ENCODE data around the gene MACROH2A2.
"Not testable (repeated sequence)": the region's sequence is repeated elsewhere in the genome, so short reads cannot be mapped to it uniquely, and the experiment has no call there.

Gene MACROH2A2

GRCh38 chr10:70101068-70101562 lies 48.5 kb downstream of the MACROH2A2 start:
- not testable (repeated sequence) for DNase-seq (ENCODE audit: low spot score)

- no peak for DNase-seq (ENCODE audit: low spot score)
Observed at GRCh38 chr10:70101668-70102067, 49.0 kb downstream of the MACROH2A2 start.

- no peak for DNase-seq (ENCODE audit: low spot score)
Observed at GRCh38 chr10:70106958-70107791, 54.5 kb downstream of the MACROH2A2 start.

- no peak for DNase-seq (ENCODE audit: low spot score)
Observed at GRCh38 chr10:70109064-70109729, 56.6 kb downstream of the MACROH2A2 start.

DNA sequence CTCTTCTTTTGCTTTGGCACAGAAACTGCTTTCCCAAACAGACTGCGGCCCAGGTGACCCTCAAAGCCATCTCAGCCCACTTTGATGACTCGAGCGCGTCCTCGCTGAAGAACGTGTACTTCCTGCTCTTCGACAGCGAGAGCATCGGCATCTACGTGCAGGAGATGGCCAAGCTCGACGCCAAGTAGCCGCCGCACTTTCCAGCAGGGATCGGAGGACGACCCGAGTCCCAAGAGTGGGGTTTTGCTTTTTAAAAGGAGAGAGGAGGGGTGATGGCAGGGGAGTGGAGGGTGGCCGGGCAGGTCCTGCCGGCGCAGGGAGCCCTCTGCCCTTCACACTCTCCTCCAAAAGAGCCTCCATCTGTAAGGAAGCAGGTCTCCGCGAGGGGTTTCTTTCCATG lies 58.9 kb downstream of the MACROH2A2 start:
- no peak for DNase-seq (ENCODE audit: low spot score)

DNA sequence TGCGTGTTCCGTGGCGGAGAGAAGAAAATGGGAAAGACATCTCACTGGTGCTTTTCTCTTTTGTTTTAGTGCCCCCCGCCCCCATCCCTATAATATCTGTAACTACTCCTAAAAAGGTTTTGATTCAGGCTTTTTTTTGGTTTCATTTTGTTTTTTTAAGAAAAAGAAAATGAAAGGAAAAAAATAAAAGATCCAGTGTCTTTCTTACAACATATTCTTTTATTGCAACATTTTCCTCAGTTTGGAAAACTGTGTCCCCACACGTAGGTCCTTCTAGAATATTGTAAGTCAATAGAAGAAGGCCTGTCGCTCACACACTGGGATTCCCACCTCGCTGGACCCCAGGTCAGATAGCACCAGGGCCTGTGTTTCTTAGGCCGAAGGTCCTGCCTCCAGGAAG lies 59.4 kb downstream of the MACROH2A2 start:
- DNase-seq (ENCODE audit: low spot score): no peak

DNA sequence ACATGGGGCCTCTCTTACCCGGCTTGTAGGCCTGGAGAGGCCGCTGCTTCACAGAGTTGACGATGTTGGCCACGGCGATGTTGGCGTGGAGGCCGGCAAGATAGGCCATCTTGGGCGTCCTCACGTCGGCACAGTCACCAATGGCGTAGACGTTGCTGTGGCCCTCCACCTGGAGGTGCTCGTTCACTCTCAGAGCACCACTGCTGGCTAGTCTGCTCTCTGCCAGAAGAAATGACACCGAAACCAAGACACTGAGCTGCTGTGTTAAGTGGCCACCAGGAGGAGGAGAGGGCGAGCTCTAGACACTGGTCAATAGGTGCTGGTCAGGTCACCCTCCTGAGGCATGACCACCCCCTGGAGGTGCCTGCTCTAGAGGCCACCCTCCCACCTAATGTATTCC lies 62.3 kb downstream of the MACROH2A2 start:
- no peak for DNase-seq (ENCODE audit: low spot score)

DNA sequence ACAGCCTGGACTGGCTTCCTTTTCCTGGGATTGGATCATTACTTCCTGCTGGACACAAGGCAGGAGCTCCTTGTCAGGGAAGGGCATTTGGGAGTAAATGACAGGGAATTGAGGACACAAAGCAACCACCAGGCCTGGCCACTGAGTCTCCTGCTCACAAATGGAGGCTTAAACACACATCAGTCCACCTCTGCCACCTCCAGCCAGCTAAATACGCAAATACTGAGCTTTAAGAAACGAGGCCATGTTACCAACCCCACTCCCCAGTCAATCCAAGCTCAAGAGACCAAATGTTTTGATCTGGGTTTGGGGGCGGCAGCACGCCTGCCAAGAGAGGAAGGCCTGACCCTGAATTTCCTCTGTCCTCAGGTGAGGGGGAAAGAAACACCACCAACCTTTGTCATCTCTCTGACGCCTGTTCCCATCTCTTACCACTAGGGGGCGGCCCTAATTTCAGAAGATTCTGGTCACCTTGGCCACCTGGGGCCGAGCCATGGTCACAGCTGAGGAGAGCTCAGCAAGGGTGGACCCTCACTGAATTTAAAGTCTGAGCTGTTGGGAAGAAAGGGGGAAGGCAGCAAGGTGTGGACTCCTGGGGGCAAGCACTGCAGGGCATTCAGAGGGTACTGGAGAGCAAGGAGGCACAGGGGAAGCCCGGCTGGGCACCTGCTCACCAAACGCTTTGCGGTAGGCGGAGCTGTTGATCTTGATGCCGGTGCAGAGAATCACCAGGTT lies 63.5 kb downstream of the MACROH2A2 start:
- DNase-seq (ENCODE audit: low spot score): no peak

DNA sequence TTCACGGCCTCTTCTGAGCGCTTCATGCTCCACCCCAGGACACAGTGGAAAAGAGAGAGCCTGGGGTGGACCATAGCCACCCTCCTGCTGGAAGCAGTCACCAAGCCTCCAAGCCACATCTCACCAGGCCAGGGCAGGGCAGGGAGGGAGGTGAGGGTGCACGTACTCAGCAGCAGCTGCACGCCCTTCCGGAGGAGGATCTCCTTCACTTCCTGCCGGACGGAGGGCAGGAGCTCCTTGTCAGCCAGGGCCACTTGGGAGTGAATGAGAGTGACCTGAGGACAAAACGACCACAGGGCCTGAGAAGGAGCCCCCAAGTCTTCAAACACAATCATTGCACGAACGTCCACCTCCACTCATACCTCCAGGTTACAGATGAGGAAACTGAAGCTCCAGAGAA lies 65.0 kb downstream of the MACROH2A2 start:
- no peak for DNase-seq (ENCODE audit: low spot score)

DNA sequence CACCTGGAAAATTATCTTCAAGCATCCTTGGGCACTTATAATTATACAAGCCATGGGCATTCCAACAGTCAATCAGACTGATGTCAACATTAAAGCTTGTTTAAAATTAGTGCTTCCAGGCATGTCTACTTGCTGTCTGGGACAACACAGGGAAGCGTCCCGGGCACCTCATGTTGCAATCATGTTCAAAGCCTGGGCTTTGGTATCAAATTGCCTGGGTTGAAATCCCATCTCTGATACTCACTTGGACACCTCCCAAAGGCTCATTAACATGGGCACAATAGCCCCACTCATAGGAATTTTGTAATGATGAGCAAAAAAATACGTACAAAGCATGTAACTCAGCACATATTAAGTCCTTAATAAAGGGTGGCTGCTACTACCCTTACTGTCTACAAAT lies 65.5 kb downstream of the MACROH2A2 start:
- no peak for DNase-seq (ENCODE audit: low spot score)

GRCh38 chr10:70119197-70119596 lies 66.6 kb downstream of the MACROH2A2 start:
- no peak for DNase-seq (ENCODE audit: low spot score)

DNA sequence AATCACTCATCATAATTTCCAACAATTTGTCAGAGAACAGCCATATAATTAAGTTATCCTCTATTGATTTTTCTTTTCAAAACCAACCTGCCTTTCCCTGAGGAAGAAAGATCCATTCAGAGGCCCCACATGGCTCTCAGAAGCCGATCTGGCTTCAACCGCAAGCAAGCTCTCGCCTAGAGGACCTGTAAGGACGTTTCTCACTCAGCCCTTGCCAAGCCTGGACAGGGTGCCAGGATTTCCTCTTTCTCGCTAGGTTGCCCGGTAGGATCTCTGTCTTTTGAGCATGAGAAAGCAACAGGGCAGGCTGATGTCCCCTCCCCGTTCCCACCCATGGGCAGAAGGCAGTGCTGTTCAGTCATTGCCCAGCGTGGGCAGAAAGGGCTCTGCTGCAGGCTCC lies 67.0 kb downstream of the MACROH2A2 start:
- DNase-seq (ENCODE audit: low spot score): no peak

DNA sequence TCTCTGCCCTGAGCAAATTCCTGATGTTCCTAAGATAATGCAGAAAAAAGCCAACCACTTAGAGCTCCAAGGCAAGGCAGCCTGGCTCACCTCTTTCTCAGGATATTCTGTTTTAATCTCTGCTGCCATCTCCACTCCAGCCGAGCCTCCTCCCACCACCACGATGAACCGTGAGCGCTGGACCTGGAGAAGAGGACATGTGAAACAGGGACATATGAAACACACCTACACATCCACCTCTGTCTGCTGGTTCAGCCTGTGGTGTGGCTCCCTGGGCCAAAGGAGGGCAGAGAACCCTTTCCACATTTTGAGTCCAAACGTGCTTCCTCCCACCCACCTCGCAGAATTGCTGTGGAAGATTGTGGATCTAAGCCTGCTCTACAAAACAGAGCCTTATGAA lies 67.8 kb downstream of the MACROH2A2 start:
- no peak for DNase-seq (ENCODE audit: low spot score)

DNA sequence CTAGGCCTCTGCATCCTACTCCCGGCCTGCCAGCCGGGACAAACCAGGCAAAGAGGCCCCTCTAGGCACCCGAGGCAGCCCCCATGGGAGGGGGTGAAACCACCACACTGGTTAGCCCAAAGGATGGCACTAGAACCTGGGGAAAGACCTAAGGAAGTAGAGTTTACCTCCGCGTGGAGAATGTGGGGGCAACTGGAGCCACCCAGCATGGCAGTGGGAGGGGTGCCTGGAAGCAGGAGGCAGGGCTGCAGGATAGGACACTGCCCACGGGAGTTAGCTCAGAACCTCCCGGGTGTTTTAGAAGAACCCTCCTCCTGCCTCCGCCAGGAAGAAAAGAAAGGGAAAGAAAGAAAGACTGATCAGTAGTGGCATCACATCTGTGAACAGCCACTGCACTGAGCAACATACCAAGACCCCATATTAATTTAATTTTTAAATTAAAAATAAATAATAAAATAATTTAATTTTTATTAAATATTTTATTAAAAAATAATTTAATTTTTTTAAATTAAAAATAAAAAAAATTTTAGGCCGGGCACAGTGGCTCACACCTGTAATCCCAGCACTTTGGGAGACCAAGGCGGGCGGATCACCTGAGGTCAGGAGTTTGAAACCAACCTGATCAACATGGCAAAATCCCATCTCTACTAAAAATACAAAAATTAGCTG lies 68.8 kb downstream of the MACROH2A2 start:
- DNase-seq (ENCODE audit: low spot score): no peak

DNA sequence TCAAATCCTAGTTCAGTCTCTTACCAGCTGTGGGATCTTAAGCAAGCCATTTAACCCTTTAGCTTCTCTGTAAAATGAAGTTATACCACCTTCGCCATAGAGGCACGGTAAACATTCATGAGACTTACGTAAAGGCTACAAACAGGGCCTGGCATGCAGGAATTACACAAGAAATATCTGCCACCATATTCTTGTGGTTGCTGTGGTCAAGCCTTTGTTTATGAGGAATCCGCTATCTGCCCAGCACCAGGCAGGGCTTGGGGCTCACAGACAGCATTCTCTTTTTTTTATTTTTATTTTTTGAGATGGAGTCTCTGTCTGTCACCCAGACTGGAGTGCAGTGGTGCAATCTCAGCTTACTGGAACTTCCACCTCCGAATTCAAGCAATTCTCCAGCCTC lies 70.1 kb downstream of the MACROH2A2 start:
- no peak for DNase-seq (ENCODE audit: low spot score)

DNA sequence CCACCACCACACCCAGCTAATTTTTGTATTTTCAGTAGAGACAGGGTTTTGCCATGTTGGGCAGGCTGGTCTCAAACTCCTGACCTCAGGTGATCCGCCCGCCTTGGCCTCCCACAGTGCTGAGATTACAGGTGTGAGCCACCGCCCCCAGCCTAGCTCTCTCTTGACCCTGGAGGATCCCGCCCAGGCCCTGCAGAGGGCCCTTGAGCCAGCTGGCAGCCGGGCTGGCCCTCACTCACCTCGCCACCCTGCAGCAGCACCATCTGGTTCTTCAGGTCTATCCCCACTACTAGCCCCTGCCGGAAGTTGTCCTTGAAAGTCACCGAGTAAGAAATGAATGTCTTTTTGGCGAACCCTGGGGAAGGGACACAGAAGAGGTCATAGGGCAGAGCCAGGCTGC lies 70.5 kb downstream of the MACROH2A2 start:
- DNase-seq (ENCODE audit: low spot score): not testable (repeated sequence)

- no peak for DNase-seq (ENCODE audit: low spot score)
Observed at GRCh38 chr10:70123817-70124216, 71.2 kb downstream of the MACROH2A2 start.

DNA sequence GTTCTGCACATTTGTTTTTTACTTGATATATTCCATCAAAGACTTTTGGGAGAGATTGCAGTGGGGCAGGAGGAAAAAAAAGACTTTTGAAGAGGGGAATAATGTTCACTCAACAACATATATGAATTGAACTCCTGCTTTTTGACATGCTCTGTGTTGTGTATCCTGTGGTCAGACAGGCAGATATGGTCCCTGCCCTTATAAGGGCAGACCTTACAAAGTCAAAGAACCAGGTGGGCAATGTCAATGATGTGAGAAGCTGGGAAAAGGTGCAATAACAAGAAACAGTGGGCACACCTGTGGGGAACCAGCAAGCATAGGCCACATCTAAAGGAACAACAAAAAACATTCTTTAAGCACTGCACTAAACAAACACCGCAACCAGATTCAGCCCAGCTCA lies 71.8 kb downstream of the MACROH2A2 start:
- no peak for DNase-seq (ENCODE audit: low spot score)

- no peak for DNase-seq (ENCODE audit: low spot score)
Observed at GRCh38 chr10:70124918-70125317, 72.3 kb downstream of the MACROH2A2 start.

- no peak for DNase-seq (ENCODE audit: low spot score)
Observed at GRCh38 chr10:70125918-70126552, 73.4 kb downstream of the MACROH2A2 start.

DNA sequence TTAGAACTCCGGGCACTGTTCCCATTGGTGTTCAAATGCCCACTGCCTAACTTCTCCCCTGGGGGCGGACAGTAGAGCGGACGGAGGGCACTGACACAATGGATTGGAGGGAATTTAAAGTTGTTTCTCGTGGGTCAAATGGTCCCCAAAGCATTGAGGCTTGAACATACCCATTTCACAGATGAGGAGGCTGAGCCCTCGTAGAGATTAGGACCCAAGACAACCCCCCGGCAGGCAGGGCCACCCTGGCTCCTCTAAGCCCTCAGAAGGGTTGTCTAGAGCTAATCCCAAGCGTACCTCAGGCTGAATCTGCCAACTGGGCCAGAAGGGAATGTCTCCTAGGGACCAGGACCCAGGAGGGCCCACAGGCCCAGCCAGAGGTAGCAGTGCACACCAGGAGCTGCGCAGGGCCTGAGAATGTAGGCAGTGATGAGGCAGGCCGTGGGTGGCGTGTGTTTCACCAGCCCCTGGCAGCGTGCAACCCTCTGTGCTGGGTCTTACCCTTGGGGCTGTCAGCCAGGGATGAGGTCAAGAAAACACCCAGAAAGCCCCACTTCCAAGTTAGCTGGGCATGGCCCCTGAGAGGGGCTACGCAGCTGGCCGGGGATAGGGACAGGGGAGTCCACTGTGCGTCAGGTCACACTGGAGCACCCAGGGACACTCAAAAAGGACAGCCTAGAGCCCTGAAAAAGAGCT lies 74.2 kb downstream of the MACROH2A2 start:
- no peak for DNase-seq (ENCODE audit: low spot score)
